HG03571 (cell line): ENCODE measurements around the gene FAM78B.

Experiments used
- ATAC-seq: cut with Tn5 transposase; IDR thresholded peaks from one replicate; pipeline ENCODE4 v1.9.1; 2021; ENCODE audit not compliant: unreplicated experiment

The FAM78B gene

GRCh38 chr1:166079276-166079675 lies 87.5 kb downstream of the FAM78B start:
- ATAC-seq, result no peak

- no peak for ATAC-seq
Observed at GRCh38 chr1:166073489-166073888, 93.3 kb downstream of the FAM78B start.

- ATAC-seq, result no peak
Observed at GRCh38 chr1:166069390-166069789, 97.4 kb downstream of the FAM78B start.

- no peak for ATAC-seq
Observed at GRCh38 chr1:166066107-166066506, 100.7 kb downstream of the FAM78B start.

GRCh38 chr1:166064951-166065350 lies 101.8 kb downstream of the FAM78B start:
- ATAC-seq, result no peak

GRCh38 chr1:166064313-166064926 lies 102.4 kb downstream of the FAM78B start:
- ATAC-seq, result no peak

- ATAC-seq, result no peak
Observed at GRCh38 chr1:166063701-166064100, 103.1 kb downstream of the FAM78B start.

GRCh38 chr1:166062421-166063070 lies 104.3 kb downstream of the FAM78B start:
- ATAC-seq, result no peak

- no peak for ATAC-seq
Observed at GRCh38 chr1:166057650-166058049, 109.2 kb downstream of the FAM78B start.

- no peak for ATAC-seq
Observed at GRCh38 chr1:166053395-166053794, 113.4 kb downstream of the FAM78B start.

- ATAC-seq, result no peak
Observed at GRCh38 chr1:166040202-166040997, 126.4 kb downstream of the FAM78B start.

GRCh38 chr1:166039436-166040201 lies 127.2 kb downstream of the FAM78B start:
- ATAC-seq, result no peak

- ATAC-seq, result no peak
Observed at GRCh38 chr1:166036092-166036491, 130.7 kb downstream of the FAM78B start.

GRCh38 chr1:166032572-166033371 lies 134.0 kb downstream of the FAM78B start:
- no peak for ATAC-seq

- ATAC-seq, result no peak
Observed at GRCh38 chr1:166031932-166032571, 134.7 kb downstream of the FAM78B start.

GRCh38 chr1:166029196-166029945 lies 137.4 kb downstream of the FAM78B start:
- no peak for ATAC-seq

GRCh38 chr1:166026555-166026954 lies 140.2 kb downstream of the FAM78B start:
- no peak for ATAC-seq

- ATAC-seq, result no peak
Observed at GRCh38 chr1:166026143-166026542, 140.7 kb downstream of the FAM78B start.

- no peak for ATAC-seq
Observed at GRCh38 chr1:166020210-166020609, 146.6 kb downstream of the FAM78B start.
